ENCODE data around the gene BOC.
A peak's percentile ranks its signal among the peaks of the same experiment; 100 is the strongest.

Gene BOC

GRCh38 chr3:113271189-113271588 lies 59.8 kb downstream of the BOC start:
- no peak for DNase-seq

- no peak for DNase-seq
Observed at GRCh38 chr3:113271594-113272384, 60.4 kb downstream of the BOC start.

- DNase-seq: no peak
Observed at GRCh38 chr3:113272385-113272779, 61.0 kb downstream of the BOC start.

- no peak for DNase-seq
Observed at GRCh38 chr3:113273011-113273410, 61.7 kb downstream of the BOC start.

- DNase-seq: no peak
Observed at GRCh38 chr3:113273604-113274378, 62.4 kb downstream of the BOC start.

GRCh38 chr3:113274425-113275257 lies 63.3 kb downstream of the BOC start:
- no peak for DNase-seq

GRCh38 chr3:113275258-113275556 lies 63.9 kb downstream of the BOC start:
- DNase-seq: no peak

GRCh38 chr3:113275583-113275928 lies 64.2 kb downstream of the BOC start:
- DNase-seq: no peak

GRCh38 chr3:113275929-113276750 lies 64.8 kb downstream of the BOC start:
- peak; percentile 74 for DNase-seq

- no peak for DNase-seq
Observed at GRCh38 chr3:113276751-113277080, 65.4 kb downstream of the BOC start.

GRCh38 chr3:113277414-113277813 lies 66.1 kb downstream of the BOC start:
- no peak for DNase-seq

GRCh38 chr3:113277941-113278598 lies 66.7 kb downstream of the BOC start:
- no peak for DNase-seq

GRCh38 chr3:113278599-113278955 lies 67.2 kb downstream of the BOC start:
- no peak for DNase-seq

GRCh38 chr3:113279686-113280085 lies 68.3 kb downstream of the BOC start:
- no peak for DNase-seq

GRCh38 chr3:113283306-113283705 lies 71.9 kb downstream of the BOC start:
- DNase-seq: no peak

- DNase-seq: no peak
Observed at GRCh38 chr3:113284453-113285050, 73.2 kb downstream of the BOC start.

GRCh38 chr3:113285226-113285625 lies 73.9 kb downstream of the BOC start:
- DNase-seq: no peak

GRCh38 chr3:113285741-113286140 lies 74.4 kb downstream of the BOC start:
- no peak for DNase-seq

GRCh38 chr3:113286524-113286923 lies 75.2 kb downstream of the BOC start:
- DNase-seq: no peak

- peak; percentile 65 for DNase-seq
Observed at GRCh38 chr3:113287111-113287802, 75.9 kb downstream of the BOC start.

All from EL (cell line).